GM19395 (cell line): ENCODE results near the gene COL20A1.
"Not testable (repeated sequence)": the region's sequence is repeated elsewhere in the genome, so short reads cannot be mapped to it uniquely, and the experiment has no call there.

Experiments used
- ATAC-seq: cut with Tn5 transposase; IDR thresholded peaks from one replicate; pipeline ENCODE4 v1.9.1; 2021; ENCODE audit warnings: mild to moderate bottlenecking, moderate library complexity; ENCODE audit not compliant: unreplicated experiment

The COL20A1 gene

DNA sequence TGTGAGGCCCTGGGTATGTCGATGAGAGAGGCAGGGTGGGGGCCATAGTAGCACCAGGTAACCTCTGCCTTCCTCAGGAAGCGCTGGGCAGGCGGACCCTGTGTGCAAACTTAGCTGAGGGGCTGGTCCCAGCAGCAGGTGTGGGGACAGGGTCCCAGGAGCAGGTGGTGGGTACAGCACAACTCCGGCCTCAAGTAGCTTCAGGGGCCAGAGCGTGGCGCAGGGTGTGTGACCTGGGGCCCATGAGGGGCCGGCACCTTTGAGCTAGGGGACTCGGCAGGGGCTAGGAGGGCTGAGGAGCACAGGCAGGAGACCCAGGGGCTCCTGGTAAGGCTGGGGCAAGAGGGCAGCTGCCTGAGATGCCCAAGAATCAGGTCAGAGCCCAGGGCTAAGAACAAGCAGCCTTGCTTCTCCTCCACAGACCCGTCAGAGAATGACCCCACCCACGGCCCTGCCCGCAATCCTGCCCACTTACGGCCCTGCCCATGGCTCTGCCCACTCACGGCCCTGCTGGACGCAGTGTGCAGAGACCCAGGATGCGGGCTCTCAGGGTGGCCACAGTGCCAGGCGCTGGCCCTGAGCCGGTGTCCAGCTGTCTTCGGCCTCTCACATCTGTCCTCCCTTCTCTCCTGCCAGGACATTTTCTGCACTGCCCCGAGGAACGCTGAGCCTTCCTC lies 37.2 kb downstream of the COL20A1 start:
- no peak for ATAC-seq

DNA sequence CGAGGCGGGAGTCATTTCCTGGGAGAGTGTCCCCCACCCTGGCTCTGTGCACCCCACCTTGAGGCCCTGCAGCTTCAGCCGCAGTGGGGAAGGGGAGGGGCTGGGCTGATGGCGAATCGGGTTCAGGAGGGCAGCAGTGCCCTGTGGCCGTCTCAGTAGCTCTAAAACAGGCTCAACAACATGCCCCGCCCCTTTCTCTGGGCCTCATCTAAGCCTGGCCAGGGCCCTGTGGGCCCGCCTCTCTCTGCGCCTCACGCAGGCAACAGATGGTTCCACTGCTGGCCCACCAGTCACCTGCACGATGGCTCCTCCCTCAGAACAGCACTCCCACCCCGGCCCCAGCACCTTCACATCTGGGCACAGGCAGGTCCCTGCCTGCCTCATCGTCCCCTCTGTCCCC lies 38.0 kb downstream of the COL20A1 start:
- ATAC-seq, result no peak

DNA sequence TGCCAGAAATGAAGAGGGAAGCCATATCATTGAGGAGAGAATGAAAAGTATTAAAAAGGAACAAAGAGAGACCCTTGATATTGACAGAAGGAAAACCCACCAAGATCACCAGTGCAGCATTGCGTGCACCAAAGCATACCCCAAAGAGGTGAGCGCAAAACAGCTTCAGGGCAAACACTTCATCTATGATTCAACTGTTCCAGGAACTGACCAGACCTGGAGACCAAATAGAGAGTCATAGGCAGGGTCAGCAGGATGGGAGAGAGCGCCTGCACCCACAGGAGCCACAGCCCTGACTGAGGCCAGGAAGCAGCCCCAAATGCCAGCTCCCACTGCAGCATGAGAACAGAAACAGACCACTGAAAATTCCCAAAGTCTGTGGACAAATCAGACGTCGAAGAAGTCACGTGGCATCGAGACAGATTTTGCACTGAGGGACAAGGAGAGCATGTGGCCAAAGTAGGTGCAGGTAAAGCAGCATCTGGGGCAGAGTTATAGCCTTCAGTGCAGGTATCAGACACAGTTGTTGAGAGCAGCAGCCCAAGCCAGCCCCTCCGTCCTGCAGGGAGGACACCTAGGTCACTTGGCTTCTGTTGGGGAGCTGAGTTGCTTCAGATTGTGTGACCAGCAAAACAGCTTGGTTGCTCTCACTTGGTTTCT lies 38.9 kb downstream of the COL20A1 start:
- no peak for ATAC-seq

DNA sequence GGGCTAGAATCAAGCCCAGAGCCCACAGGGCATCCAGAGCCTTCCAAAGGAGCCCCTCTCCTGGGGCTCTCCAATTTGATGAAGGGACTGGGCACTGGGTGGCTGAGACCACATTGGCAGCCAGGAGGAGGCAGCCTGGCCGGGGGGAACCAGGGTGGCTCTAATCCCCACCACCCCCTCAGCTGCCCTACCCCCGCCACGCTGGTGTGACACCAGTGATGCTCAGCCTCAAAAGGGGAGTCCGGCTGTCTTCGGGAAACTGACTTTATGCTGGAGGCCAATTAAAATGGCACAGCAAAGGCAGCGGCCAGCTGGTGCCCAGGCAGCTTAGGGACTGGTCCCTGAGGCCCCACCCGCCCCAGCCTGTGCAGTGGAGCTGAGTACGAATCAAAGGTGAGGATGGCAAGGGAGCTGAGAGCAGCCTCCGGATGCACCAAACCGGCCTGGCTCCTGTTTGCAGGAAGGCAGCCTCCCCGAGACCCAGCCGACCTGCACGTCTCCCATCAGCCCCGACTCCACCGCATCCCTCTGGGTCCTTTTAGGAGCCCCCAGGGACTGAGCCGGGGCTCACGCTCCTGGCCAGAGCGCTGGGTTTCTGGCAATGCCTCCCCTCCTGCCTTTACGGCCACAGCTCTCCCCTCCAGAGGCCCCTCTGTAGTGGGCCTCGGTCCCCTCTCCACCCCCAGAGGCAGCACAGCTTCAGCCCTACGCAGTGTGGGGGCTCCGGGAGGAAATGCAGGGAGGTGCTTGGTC lies 39.7 kb downstream of the COL20A1 start:
- ATAC-seq, result no peak

DNA sequence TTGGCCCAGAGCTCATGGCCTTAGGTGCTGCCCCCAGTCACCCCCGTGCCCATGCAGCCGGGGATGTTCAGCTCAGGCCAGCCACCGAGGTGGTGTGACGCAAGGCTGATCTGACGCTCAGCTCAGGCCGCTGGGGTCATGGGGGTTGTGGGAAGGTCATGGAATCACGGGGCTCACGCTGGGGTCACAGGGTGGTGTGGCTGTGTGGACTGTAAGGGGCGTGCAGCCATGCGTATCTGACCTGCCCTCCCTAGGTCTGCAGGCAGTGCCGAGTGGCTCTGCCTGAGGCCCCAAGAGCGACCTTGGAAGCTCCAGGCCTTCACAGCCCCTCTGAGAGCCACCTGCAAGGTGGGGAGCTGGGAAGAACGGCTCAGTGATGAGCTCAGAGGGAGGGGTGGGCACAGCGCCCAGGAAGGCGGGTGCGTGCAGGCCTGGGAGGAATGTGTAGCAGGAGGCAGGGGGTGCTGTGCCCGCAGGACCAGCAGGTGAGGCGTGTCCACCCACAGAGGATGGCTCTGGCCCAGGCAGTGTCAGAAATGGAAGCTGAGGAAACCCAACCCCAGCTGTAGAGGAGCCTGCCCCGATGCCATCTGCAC lies 40.4 kb downstream of the COL20A1 start:
- no peak for ATAC-seq

DNA sequence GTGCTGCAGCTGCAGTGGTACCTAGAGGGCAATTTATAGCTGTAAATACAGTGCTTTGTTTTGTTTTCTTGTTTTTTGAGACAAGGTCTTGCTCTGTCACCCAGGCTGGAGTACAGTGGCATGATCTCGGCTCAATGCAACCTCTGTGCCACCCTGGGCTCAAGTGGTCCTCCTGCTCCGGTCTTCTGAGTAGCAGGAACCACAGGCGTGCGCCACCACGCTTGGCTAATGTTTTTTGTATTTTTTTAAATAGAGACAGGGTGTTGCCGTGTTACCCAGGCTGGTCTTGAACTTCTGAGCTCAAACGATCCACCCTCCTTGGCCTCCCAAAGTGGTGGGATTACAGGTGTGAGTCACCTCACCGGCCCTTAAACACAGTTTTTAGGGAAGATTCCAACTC lies 41.4 kb downstream of the COL20A1 start:
- ATAC-seq, result no peak

DNA sequence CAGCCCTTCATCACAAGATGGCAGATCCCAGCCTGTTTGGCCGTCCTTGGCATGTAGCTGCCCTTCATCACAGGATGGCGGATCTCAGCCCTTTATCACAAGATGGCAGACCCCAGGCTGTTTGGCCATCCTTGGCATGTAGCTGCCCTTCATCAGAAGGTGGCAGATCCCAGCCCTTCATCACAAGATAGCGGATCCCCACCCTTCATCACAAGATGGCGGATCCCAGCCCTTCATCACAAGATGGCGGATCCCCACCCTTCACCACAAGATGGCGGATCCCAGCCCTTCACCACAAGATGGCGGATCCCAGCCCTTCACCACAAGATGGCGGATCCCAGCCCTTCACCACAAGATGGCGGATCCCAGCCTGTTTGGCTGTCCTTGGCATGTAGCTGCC lies 42.1 kb downstream of the COL20A1 start:
- not testable (repeated sequence) for ATAC-seq

DNA sequence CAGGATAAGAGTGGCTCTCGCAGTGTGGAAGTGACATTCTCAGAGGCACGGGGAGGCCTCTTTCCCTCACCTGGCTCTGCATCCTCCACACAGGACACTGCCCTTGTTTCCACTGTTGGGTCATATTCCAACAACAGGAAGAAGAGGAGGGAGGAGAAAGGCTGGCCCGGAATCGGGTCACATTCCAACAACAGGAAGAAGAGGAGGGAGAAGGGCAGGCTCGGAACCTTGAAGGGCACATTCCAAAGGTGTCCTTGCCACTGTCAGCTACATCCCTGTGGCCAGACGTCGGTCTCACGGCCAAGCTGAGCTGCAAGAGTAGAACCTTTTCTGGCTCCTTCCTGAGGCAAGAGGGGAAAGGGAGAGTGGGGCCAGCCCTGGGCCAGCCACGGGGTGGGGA lies 42.7 kb downstream of the COL20A1 start:
- no peak for ATAC-seq

DNA sequence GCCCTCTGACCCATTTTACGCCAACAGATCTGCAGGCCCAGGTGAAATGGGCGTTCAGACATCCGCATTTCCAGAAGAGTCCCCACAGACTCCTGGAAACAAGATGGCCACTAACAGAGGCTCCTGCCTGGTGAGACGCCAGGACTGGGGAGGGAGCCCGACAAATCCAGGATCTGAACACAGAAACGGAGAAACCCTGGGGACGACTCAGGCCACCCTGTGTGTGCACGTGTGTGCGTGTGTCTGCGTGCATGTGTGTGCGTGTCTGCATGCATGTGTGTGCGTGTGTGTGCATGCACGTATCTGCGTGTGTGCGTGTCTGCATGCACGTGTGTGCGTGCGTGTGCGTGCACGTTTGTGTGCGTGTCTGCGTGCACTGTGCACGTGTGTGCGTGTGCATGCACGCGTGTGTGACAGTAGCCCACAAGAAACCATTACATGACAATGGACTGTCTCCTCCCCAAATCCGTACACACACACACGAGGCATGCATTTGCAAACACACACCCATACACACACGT lies 43.3 kb downstream of the COL20A1 start:
- no peak for ATAC-seq

DNA sequence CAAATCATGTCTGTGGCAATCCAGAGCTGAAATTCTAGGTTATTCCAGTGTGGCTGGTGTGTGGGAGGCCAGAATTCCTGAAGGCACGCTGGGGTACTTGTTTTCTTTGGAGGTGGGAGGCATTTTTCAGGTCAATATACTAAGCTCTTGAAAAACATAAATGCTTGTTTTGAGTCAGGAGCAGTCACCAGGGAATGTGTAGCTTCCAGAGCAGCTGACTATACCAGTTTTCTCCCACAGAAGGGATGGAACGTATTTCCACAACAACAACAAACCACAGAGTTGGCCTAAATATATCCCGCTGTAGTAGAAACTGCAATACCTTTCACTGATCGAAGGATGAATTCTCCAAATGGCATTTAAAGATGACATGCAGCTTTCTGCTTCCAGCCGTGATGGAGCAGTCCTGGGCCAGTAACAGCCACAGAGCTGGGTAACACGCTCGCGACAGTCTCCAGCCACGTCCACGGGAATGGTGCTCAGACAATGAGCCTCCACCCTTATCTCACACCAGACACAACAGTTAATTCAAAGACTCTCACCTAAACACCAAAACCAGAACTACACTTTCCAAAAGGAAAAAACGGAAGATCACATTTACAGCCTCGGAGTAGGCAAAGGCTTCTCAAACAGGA lies 44.9 kb downstream of the COL20A1 start:
- no peak for ATAC-seq

DNA sequence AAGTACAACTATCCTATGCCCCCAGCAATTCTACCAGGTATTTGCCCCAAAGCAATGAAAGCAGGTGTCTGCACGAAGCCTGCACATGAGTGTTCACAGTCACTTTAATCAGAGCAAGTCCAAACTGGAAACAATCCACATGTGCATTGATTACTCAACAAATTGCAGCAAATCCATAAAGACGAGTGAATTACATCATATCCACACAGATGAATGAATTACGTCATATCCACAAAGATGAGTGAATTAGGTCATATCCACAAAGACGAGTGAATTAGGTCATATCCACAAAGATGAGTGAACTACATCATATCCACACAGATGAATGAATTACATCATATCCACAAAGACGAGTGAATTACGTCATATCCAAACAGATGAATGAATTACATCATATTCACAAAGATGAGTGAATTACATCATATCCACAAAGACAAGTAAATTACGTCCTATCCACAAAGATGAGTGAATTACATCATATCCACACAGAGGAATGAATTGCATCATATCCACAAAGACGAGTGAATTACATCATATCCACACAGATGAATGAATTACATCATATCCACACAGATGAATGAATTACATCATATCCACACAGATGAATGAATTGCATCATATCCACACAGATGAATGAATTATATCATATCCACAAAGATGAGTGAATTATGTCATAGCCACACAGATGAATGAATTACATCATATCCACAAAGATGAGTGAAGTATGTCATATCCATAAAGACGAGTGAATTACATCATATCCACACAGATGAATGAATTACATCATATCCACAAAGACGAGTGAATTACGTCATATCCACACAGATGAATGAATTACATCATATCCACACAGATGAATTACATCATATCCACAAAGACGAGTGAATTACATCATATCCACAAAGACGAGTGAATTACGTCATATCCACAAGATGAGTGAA lies 46.4 kb downstream of the COL20A1 start:
- ATAC-seq, result not testable (repeated sequence)

DNA sequence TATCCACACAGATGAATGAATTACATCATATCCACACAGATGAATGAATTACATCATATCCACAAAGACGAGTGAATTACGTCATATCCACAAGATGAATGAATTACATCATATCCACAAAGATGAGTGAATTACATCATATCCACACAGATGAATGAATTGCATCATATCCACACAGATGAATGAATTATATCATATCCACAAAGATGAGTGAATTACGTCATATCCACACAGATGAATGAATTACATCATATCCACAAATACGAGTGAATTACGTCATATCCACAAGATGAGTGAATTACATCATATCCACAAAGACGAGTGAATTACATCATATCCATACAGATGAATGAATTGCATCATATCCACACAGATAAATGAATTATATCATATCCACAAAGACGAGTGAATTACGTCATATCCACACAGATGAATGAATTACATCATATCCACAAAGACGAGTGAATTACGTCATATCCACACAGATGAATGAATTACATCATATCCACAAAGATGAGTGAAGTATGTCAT lies 47.2 kb downstream of the COL20A1 start:
- ATAC-seq, result not testable (repeated sequence)

DNA sequence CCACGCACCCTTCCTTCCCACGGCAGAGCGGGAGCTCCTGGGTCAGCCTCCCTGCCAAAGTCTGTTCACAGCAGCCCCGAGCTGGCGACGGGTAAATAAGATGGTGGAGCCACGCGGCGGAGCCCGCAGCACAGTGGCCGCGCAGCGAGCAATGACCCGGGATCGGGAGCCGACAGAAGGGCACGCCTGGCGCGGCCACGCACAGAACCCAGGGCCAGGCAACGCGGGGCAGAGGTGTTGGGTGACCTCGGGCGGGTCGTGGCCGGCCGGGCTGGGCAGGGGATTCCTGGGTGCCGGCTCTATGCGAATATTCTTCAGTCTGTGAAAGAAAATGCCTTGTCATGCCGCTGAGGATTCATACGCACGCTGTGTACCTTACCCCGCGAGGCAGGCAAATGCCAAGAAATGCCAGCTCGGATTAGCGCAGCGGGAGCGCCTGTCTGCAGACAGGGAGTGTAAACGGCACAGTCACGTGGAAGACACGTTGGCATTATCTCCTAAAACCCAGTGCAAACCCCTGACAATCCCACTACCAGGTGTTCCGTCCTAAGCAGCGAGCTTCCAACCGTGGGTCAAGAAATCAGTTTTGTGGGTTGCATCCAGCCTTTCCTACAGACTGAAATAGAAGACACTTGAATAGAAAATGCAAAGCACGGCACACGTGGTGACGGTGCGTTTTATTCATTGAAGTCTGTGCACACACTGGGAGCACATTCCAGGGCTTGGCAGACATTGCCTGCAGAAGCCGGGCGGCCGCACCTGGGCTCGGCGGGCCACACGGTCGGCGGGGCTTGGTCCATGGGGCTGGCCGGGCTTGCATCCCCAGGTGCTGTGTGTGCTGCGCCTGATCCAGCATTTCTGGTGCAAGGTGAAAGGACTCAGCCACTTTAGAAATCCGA lies 49.8 kb downstream of the COL20A1 start:
- no peak for ATAC-seq

DNA sequence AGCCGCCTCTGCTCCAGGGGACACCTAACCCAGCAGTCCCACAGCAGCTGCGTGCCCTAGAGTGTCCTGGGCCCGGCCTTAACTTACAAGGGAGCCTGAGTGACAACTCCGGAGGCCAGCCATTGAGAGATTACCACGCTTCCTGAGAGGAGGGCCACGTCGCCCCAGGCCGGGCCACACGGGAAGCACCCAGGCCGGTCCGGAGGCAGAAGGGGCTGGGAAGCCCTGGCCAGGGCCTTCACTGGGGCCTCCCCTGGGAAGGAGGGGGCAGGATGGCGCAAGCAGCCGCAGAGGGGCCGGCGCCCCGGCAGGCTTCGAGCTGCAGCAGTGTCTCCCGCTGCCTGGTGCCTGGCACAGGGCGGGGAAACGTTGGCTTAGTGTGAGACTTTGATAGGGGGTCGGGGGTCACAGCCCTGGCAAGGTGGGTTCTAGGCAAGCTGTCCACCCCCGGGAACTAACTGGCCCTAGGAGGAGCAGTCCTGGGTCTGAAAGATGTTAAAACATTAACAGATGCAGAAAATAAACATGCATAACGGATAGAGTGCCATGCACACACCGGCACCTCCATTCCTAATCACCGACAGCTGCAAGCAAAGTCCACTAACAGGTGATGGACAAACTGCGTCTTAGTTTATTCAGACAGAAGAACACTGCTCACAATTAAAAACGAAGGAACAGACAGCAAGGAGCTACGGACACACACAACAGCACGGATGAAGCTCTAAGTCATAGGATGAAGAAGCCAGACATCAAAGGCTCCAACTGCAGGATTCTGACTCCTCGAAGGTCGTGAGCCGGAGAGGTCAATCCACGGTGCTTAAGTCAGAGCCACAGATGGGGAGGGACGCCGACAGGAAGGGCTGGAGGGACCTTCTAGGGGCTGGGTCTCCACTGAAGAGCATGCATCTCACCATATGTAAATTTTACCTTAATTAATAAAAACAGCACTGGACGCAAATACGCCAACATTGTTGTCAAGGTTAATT lies 50.8 kb downstream of the COL20A1 start:
- no peak for ATAC-seq

DNA sequence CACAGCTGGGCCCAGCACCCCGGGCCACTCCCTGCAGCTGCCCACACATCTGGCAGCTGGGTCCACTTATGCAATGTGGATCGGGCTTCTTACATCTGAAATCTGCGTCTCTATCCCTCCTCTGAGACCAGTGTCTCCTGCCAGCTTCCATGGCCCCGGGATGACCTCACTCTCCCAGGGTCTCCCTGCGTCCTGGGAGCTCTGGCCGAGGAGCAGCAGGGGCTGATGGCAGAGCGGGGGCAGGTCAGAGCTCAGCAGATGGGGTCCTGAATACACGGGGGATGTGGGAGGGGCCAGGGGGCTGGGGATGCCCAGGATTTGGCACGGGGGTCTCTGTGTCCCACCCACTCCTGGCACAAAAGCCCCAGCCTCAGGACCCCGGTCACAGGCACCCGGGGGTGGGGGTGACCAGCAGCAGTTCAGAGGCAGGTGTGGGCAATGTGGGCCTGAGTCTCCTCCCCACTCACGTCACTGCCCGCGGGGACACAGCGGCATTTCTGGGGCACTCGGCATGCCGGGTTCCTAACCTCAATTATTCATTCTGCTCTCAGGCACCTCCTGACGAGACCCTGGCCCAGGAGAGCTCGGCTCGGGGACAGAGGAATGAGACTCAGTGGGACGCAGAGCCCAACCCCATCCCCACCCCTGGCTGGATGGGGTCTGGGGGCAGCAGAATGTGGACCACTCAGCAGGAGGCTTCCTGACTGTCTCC lies 51.8 kb downstream of the COL20A1 start:
- ATAC-seq, result no peak

DNA sequence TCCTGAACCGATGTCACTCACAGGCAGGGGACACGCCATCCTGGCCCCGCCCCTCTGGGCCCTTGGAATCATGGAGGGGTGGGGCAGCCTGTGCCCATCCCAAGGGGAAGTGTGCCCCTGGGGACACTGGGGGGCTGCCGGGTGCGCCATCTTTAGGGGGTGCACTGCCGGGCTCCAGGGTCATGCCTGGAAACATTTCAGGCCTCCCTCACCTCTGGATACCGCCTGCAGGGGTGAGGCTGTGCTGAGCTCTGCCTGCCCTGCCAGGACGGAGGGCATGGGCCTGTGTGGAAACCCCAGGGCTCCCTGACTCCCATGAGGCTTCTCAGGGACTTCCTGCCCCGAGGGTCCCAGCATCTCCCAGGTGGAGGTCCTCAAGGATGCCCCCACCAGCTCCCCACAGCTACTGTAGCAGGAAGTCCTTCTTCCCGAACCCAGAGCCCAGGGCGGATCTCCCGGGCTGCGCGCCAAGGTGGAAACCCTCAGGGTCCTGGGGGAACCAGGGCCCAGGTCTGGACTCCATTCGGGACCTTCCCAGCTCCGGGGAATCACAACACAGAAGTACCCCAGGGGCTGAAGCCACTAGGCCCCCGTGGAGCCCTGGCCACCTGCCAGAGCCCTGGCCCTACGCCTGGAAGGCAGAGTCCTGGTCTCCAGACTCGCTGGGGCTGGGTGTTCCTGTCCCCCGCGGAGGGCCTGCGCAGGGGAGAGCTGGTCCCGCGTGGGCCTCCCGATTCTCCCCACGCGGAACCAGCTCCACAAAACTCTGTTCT lies 52.5 kb downstream of the COL20A1 start:
- ATAC-seq, result no peak
